DLD1 (cell line): ENCODE results near the gene SENP6.
"Not testable (repeated sequence)": the region's sequence is repeated elsewhere in the genome, so short reads cannot be mapped to it uniquely, and the experiment has no call there.

Source experiments
- in situ Hi-C: cut with HindIII; loops from 2 replicates; pipeline ENCODE4 v1.10.0; 2017; ENCODE audit warnings: low sequenced_read_pairs

Gene SENP6

GRCh38 chr6:75601304-75602245 lies at the start of gene SENP6:
SENP6 (plus strand) TSS chr6:75601880; CDS start chr6:75602525, 645 bp downstream.
- in situ Hi-C loops = no loop called here

DNA sequence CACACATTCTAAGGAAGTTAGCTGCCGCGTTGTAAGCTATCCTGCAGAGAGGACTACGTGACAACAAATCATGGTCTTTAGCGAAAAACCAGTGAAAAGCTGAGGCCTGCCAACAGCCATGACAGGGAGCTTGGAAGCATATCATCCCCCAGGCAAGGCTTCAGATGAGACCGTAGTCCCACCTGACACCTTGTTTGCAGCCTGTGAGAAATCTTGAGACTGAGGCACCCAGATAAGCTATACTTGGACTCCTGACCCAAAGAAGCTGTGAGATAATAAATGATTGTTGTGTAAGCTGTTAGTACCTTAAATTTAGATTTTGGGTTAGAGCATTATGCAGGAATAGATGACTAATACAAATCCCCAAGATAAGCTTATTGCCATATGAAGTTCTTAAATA lies 45.4 kb upstream of the SENP6 start:
- in situ Hi-C loops = no loop called here

DNA sequence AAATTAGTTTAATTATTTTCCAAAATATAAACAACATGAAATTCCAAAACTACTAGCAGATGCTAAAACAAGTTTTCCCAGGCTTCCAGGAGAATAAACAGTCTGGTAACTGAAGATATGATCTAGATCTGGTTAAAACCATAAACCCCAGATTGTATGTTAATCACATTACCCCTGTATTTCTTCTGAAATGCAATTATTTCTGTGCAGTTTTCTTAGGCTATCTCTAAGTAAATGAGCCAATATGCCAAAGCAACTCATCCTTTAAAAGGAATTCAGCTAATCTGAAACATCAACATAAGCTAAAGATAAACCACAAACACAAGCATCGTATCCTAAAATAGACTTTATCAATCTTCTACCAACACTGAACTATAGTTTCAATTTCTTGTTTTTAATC lies 44.6 kb upstream of the SENP6 start:
- in situ Hi-C loops = no loop called here

- in situ Hi-C loops = no loop called here
Observed at GRCh38 chr6:75563032-75563431, 38.6 kb upstream of the SENP6 start.

DNA sequence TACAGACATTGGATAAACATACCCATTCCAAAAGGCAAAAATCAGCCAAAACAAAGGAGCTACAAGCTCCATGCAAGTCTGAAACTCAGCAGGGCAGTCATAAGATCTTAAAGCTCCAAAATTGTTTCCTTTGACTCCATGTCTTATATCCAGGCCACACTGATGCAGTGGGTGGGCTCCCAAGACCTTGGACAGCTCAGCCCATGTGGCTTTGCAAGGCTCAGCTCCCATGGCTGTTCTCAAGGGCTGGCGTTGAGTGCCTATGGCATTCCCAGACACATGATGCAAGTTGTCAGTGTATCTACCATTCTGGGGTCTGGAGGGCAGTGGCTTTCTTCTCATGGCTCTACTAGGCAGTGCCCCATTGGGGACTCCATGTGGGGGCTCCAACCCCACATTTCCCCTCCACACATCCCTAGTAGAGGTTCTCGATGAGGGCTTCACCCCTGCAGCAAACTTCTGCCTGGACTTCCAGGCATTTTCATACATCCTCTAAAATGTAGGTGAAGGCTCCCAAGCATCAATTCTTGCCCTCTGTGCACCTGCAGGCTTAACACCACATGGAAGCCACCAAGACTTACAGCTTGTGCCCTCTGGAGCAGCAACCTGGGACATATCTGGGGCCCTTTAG lies 35.4 kb upstream of the SENP6 start:
- in situ Hi-C loops = no loop called here

- in situ Hi-C loops = no loop called here
Observed at GRCh38 chr6:75568100-75568499, 33.6 kb upstream of the SENP6 start.

DNA sequence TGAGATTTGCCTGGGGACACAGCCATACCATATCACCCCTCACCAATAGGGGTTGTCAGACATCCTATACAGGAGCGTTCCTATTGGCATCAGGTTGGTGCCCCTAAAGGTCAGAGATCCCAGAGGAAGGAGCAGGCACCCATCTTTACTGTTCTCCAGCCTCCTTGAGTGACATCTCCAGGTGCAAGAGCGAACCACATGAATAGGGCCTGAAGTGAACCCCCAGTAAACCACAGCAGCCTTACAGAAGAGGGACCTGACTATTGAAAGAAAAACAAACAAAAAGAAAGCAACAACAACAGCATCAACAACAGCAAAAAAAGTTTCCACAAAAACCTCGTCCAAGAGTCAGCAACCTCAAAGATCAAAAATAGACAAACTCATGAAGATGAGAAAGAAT lies 32.7 kb upstream of the SENP6 start:
- in situ Hi-C loops = no loop called here

DNA sequence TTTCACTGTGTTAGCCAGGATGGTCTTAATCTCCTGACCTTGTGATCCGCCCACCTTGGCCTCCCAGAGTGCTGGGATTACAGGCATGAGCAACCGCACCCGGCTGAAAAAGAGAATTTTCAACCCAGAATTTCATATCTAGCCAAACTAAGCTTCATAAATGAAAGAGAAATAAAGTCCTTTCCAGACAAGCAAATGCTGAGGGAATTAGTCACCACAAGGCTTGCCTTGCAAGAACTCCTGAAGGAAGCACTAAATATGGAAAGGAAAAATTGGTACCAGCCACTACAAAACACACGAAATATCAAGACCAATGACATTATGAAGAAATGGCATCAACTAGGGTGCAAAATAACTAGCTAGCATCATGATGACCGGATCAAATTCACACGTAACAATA lies 31.0 kb upstream of the SENP6 start:
- in situ Hi-C loops = not testable (repeated sequence)

DNA sequence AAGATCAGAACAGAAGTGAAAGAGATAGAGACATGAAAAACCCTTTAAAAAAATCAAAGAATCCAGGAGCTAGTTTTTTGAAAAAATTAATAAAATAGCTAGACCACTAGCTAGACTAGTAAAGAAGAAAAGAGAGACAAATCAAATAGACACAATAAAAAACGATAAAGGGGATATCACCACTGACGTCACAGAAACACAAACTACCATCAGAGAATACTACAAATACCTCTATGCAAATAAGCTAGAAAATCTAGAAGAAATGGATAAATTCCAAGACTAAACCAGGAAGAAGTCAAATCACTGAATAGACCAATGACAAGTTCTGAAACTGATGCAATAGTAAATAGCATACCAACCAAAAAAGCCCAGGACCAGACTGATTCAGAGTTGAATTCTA lies 29.6 kb upstream of the SENP6 start:
- in situ Hi-C loops = no loop called here

DNA sequence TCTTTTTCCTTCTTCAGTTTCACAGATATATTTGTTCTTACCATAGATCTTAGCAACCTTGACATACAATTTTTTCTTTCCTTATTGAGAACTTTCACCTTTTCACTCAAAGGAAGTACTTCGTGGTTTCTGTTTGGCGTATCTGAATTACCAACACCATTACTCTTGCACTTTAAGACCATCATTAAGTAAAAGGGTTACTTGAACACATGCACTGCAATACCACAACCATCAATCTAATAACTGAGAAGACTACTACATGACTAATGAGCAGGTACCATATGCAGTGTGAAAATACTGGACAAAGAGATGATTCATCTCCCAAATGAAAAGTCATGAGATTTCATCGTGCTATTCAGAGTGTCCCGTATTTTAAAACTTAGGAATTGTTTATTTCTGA lies 21.7 kb upstream of the SENP6 start:
- in situ Hi-C loops = no loop called here

- in situ Hi-C loops = no loop called here
Observed at GRCh38 chr6:75581231-75581630, 20.4 kb upstream of the SENP6 start.

DNA sequence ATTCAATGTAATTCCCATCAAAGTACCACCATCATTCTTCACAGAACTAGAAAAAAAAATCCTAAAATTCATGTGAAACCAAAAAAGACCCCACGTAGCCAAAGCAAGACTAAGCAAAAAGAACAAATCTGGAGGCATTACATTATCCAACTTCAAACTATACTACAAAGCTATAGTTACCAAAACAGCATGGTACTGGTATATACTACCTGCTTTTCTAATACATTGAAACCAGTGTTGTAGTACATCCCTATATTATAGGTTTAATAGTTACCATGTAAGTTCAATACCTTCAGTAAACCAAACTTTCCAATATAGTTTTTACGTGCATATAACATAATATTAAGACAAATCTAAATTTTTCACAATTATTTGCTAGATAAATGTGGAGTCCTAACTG lies 17.1 kb upstream of the SENP6 start:
- in situ Hi-C loops = not testable (repeated sequence)

GRCh38 chr6:75588948-75589347 lies 12.7 kb upstream of the SENP6 start:
- in situ Hi-C loops = no loop called here

GRCh38 chr6:75590370-75590769 lies 11.3 kb upstream of the SENP6 start:
- in situ Hi-C loops = no loop called here

DNA sequence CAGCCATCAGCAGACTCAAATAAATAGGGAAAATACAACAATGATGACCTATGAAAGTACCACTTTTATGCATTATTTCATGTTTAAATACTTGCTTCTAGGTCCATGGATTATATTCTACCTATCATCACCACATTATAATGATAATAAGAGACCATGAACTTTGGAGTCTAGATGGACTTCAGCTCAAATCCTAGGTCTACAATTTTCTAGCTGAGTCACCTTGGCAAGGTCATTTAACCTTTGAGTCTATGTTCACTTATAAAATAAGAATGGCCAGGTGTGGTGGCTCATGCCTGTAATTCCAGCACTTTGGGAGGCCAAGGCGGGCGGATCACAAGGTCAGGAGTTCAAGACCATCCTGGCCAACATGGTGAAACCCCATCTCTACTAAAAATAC lies 5.3 kb upstream of the SENP6 start:
- in situ Hi-C loops = not testable (repeated sequence)

DNA sequence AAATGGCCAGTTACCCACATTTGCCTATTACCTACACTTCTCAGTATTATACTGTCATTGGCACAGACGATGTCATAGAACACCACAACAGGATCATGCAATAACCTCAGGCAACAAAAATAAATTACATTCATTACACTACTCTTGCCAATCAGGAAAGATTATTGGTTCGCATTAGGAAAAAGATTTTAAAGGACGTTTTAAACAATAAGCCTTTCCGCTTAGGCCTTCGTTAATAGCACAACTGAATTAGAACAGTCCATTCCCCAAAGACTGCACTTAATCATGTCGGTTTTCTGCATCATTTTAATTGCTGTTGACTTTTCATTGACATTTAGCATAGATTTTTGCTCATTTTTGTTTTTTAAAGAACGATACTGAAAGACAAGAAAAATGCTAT lies 912 bp upstream of the SENP6 start:
- in situ Hi-C loops = no loop called here

DNA sequence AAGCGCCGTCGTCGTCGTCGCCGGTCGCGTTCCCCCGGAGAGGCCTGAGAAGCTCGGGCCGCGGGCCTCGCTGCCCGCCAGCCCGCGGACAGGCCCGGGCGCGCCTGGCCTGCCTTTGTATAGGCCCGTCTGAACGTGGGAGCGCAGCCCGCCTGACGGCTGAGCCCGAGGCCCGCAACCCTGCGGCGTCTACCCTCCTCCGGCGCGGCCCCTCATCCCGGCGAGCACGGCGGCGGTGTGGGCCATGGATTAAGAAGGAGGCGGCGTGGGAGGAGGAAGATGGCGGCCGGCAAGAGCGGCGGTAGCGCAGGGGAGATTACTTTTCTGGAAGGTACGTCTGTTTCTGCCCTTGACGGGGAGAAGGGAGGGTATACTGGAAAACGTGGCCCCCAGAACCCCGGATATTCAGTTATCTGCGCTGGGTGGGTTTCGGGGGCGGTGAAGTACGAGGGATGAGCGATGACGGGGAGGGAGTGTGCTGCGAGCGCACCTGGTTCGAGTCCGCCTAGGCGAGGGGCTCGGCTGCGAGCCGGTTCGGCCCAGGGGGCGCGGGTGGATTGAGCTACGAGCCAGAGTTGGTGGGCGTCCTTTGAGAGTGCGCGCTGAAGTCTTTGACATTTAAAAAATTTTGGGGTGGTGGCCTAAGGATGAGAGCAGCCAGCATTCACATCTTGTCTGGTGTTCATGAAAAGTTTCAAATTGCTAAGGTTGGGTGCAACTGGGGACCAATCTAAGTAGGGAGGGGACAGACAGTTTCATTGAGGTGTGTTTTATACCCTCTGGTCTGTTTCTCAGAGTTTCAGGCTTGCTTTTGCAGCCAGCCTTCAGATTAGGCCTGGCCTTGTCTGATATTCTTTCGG lies 796 bp downstream of the SENP6 start:
- in situ Hi-C loops = no loop called here

DNA sequence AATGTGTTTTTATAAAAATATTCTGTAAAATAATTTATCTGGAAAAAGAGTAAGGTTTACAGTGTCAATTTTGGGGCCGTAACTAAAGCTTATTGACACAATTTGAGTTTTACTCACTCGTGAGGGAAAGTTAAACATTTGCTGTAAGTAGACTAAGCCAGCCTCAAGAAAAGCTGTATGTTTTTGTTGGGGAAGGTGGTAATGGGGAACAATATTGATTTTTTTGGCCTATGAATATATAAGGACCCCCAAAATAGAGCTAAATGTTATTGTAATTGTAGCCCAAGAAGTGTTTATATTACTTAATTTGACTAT lies 1.4 kb downstream of the SENP6 start:
- in situ Hi-C loops = no loop called here

DNA sequence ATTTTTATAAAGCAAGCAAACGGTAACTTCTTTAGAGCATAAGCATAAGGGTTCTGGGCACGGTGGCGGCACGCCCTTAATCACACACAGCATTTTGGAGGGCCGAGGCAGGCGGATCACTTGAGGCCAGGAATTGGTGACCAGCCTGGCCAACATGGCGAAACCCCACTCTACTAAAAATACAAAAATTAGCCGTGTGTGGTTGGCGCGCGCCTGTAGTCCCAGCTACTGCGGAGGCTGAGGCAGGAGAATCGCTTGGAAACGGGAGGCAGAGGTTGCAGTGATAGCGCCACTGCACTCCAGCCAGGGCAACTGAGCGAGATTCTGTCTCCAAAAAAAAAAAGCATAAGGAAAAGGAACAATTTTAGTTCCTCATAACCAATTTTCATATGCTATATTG lies 2.6 kb downstream of the SENP6 start:
- in situ Hi-C loops = no loop called here

GRCh38 chr6:75605635-75606034 lies 4.0 kb downstream of the SENP6 start:
- in situ Hi-C loops = no loop called here

- in situ Hi-C loops = no loop called here
Observed at GRCh38 chr6:75608304-75608703, 6.6 kb downstream of the SENP6 start.
